ENCODE measurements around the gene ISM1. TPM values are rescaled to one million over a fixed set of nuclear protein-coding genes. Genes with fewer than 3 reads are reported as not detected.

The ISM1 gene
- total and polyA plus RNA-seq, 3 donors from 2014 or later: 0.50 to 1.3 (median 0.55) TPM

GRCh38 chr20:13267231-13267630 is 46.2 kb downstream of the ISM1 start:
- Histone ChIP-seq H3K9me3 (no peaks in the 10 kb centered on the region), H3K4me1 (no peaks in the 10 kb centered on the region), H3K27me3 (no peaks in the 10 kb centered on the region), H3K27ac (no peak overlapping the region), H3K4me3 (no peak overlapping the region), H3K36me3 (ENCODE audit: low read depth, missing control alignments) (no peaks in the 10 kb centered on the region)
- TF ChIP-seq POLR2A (IDR thresholded peaks at IDR 0.05): no peak
- TF ChIP-seq, protein P1, sequence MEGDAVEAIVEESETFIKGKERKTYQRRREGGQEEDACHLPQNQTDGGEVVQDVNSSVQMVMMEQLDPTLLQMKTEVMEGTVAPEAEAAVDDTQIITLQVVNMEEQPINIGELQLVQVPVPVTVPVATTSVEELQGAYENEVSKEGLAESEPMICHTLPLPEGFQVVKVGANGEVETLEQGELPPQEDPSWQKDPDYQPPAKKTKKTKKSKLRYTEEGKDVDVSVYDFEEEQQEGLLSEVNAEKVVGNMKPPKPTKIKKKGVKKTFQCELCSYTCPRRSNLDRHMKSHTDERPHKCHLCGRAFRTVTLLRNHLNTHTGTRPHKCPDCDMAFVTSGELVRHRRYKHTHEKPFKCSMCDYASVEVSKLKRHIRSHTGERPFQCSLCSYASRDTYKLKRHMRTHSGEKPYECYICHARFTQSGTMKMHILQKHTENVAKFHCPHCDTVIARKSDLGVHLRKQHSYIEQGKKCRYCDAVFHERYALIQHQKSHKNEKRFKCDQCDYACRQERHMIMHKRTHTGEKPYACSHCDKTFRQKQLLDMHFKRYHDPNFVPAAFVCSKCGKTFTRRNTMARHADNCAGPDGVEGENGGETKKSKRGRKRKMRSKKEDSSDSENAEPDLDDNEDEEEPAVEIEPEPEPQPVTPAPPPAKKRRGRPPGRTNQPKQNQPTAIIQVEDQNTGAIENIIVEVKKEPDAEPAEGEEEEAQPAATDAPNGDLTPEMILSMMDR (IDR thresholded peaks at IDR 0.05): no peak
- DNase-seq: no peak
- 78 to 92% methylated on average over 7 of the region's 7 CpGs for WGBS, 2 donors
- intact Hi-C loops (cut with DNase I; ENCODE audit: low total_unique reads): no loop called here

DNA sequence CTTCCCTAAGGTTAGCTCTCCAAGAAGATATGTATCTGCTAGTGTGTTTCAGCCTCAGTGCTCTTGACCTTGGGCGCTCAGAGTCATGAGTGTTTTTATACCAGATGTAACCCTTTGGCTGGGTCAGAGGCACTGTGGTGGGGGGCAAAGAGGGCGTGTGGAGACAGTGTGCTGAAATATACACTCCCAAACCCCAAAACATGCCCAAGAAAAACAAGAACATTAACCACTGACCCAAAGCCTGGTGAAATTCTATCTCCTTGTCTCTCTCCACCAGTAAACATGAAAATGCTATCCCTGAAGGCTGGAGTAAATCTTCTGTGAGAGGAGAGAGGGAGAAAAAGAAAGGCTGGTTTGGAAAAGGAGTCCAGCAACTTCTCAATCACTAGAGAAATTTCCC is 47.9 kb downstream of the ISM1 start:
- no peak for TF ChIP-seq POLR2A (IDR thresholded peaks at IDR 0.05)
- TF ChIP-seq, protein P1 (IDR thresholded peaks at IDR 0.05): no peak
- H3K4me1 ChIP-seq: no peaks in the 10 kb centered on the region
- no peak overlapping the region for H3K27ac ChIP-seq
- H3K4me3 ChIP-seq: no peak overlapping the region
- 39 to 52% methylated on average over 2 of the region's 2 CpGs for WGBS, 2 donors
- no peak for DNase-seq
- H3K9me3 ChIP-seq: no peaks in the 10 kb centered on the region
- intact Hi-C loops (cut with DNase I; ENCODE audit: low total_unique reads): no loop called here
- no peaks in the 10 kb centered on the region for H3K36me3 ChIP-seq (ENCODE audit: low read depth, missing control alignments)
- H3K27me3 ChIP-seq: no peaks in the 10 kb centered on the region

DNA sequence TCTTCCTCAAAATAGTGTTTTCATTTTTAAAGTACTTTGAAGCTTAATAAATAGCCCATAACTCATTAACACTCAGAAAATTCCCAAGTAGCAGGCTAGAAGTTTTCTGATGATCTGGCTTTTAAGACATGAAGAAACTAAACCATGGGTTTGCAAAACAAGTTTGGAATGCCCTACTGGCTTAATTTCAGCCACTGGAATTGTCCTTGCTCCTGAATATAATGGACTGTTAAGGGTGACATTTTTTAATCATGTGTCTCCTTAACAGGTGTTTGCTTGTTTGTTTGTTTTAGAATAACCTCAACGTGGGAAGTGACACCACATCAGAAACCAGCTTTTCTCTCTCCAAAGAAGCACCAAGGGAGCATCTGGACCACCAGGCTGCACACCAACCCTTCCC is 49.1 kb downstream of the ISM1 start:
- intact Hi-C loops (cut with DNase I; ENCODE audit: low total_unique reads): no loop called here
- Histone ChIP-seq H3K27ac (no peak overlapping the region), H3K9me3 (no peaks in the 10 kb centered on the region), H3K4me3 (no peak overlapping the region), H3K4me1 (no peaks in the 10 kb centered on the region), H3K27me3 (no peaks in the 10 kb centered on the region), H3K36me3 (ENCODE audit: low read depth, missing control alignments) (no peaks in the 10 kb centered on the region)
- WGBS, 2 donors: 52 to 53% methylated on average over 1 of the region's 1 CpG
- DNase-seq: no peak
- TF ChIP-seq POLR2A (IDR thresholded peaks at IDR 0.05): no peak
- TF ChIP-seq, protein P1 (IDR thresholded peaks at IDR 0.05): no peak

- intact Hi-C loops (cut with DNase I; ENCODE audit: low total_unique reads): no loop called here
- no peak for TF ChIP-seq POLR2A (IDR thresholded peaks at IDR 0.05)
- 63 to 85% methylated on average over 3 of the region's 3 CpGs for WGBS, 2 donors
- Histone ChIP-seq H3K4me3 (no peak overlapping the region), H3K9me3 (no peaks in the 10 kb centered on the region), H3K4me1 (no peaks in the 10 kb centered on the region), H3K27me3 (no peaks in the 10 kb centered on the region), H3K36me3 (ENCODE audit: low read depth, missing control alignments) (no peaks in the 10 kb centered on the region), H3K27ac (no peak overlapping the region)
- DNase-seq: no peak
These were observed 50.0 kb downstream of the ISM1 start for GRCh38 chr20:13271098-13271497.

- no peak for DNase-seq
- no peak for TF ChIP-seq POLR2A (IDR thresholded peaks at IDR 0.05)
- TF ChIP-seq, protein P1 (IDR thresholded peaks at IDR 0.05): no peak
- intact Hi-C loops (cut with DNase I; ENCODE audit: low total_unique reads): no loop called here
- H3K4me1 ChIP-seq: no peaks in the 10 kb centered on the region
- H3K36me3 ChIP-seq (ENCODE audit: low read depth, missing control alignments): no peaks in the 10 kb centered on the region
- no peaks in the 10 kb centered on the region for H3K27me3 ChIP-seq
- WGBS, 2 donors: 88 to 89% methylated on average over 10 of the region's 10 CpGs
- no peaks in the 10 kb centered on the region for H3K9me3 ChIP-seq
- no peak overlapping the region for H3K4me3 ChIP-seq
- H3K27ac ChIP-seq: no peak overlapping the region
These were observed 51.2 kb downstream of the ISM1 start for GRCh38 chr20:13271977-13272975.
